Lower leg skin (tissue), 3 donors: ENCODE data around the gene GINS2.

Experiments used
- POLR2A ChIP-seq, 2 donors: fragments of 450-650 bp; IDR thresholded peaks; one replicate each; pipeline ENCODE4 v1.6.1; 2016 to 2017; ENCODE audit warnings: antibody characterized with exemption in 2 of 2, mild to moderate bottlenecking in 1 of 2, moderate library complexity in 1 of 2
- TF ChIP-seq, protein P1 (sequence below), 3 donors: fragments of 450-650 bp; IDR thresholded peaks; one replicate each; pipeline ENCODE4 v1.5.1; 2016; ENCODE audit warnings: antibody characterized with exemption in 3 of 3, mild to moderate bottlenecking in 3 of 3, moderate library complexity in 2 of 3

DNA sequence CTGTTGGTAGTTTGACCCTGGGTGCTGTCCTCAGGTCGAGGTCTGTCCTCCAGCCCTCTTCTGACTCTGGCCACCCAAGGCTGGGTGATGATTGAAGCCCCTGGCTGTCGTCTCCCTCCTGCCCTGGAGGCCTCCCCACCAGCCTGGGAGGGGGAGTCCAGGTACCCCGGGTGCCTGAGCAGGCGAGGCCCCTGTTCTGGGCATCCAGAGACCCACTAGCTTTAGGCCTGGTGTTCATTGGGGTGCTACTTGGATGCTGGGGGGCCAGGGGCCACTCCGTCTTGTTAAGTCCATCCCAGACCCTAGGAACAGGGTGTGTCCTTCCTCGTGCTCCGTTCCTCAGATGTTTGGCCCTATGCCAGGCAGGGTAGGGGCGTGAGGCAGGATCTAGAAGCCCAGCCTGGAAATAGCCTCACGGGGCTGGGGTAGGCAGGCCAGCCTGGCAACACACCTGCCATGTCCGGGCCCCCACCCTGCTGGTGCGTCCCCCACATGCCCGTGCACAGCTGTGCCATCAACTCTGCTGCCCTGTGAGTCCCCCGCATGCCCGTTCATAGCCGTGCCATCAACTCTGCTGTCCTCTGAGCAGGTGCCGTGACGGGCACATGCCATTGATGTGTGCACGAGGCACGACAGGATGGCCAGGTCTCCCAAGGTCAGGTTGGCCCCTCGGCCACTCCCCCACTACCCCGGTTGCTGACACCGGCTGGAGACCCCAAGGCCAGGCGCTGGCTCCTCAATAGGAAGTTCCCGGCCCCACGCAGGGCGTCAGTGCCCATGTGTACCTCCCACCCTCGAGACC, 36.9 kb downstream of the GINS2 start:
- TF ChIP-seq, protein P1, sequence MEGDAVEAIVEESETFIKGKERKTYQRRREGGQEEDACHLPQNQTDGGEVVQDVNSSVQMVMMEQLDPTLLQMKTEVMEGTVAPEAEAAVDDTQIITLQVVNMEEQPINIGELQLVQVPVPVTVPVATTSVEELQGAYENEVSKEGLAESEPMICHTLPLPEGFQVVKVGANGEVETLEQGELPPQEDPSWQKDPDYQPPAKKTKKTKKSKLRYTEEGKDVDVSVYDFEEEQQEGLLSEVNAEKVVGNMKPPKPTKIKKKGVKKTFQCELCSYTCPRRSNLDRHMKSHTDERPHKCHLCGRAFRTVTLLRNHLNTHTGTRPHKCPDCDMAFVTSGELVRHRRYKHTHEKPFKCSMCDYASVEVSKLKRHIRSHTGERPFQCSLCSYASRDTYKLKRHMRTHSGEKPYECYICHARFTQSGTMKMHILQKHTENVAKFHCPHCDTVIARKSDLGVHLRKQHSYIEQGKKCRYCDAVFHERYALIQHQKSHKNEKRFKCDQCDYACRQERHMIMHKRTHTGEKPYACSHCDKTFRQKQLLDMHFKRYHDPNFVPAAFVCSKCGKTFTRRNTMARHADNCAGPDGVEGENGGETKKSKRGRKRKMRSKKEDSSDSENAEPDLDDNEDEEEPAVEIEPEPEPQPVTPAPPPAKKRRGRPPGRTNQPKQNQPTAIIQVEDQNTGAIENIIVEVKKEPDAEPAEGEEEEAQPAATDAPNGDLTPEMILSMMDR (IDR thresholded peaks at IDR 0.05): no peak
- TF ChIP-seq POLR2A (IDR thresholded peaks at IDR 0.05): no peak
